C4-2B (cell line): ENCODE results near the gene AKAP12.
"Not testable (repeated sequence)": the region's sequence is repeated elsewhere in the genome, so short reads cannot be mapped to it uniquely, and the experiment has no call there.

Experiments used
- H3K27ac ChIP-seq: fragments of 450-650 bp; 2 replicates; pipeline ENCODE4 v1.5.1; 2017
- ZFX ChIP-seq: fragments of 450-650 bp; IDR thresholded peaks from 2 replicates; pipeline ENCODE4 v1.6.1; 2017
- TF ChIP-seq, protein P1 (sequence below): fragments of 450-650 bp; conservative IDR thresholded peaks from 2 replicates; pipeline ENCODE4 v1.5.1; 2017; ENCODE audit warnings: mild to moderate bottlenecking

Gene AKAP12

DNA sequence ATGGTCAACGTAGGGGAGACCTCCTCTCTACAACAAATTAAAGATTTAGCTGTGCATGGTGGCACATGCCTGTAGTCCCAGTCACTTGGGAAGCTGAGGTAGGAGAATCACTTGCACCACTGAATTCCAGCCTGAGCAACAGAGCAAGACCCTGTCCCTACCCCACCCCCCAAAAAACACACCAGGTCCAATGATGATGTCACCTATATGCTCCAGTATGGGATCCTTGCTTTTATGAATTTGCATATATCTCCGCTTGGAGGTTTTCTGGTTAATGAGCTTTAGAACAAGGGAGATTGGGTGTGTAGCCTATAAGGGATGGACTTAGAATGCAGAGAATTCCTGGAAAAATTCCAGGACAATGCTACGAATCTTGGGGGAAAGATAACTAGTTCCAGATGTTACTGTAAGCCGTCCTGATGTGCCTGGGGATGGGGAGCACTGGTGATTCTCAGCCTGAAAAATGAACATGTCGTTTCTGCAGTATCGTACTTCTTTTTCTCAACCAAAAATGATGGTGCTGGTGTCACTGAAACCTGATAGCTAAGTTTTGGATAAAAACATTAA lies 90.4 kb downstream of the AKAP12 start:
- no peak for TF ChIP-seq ZFX
- TF ChIP-seq, protein P1, sequence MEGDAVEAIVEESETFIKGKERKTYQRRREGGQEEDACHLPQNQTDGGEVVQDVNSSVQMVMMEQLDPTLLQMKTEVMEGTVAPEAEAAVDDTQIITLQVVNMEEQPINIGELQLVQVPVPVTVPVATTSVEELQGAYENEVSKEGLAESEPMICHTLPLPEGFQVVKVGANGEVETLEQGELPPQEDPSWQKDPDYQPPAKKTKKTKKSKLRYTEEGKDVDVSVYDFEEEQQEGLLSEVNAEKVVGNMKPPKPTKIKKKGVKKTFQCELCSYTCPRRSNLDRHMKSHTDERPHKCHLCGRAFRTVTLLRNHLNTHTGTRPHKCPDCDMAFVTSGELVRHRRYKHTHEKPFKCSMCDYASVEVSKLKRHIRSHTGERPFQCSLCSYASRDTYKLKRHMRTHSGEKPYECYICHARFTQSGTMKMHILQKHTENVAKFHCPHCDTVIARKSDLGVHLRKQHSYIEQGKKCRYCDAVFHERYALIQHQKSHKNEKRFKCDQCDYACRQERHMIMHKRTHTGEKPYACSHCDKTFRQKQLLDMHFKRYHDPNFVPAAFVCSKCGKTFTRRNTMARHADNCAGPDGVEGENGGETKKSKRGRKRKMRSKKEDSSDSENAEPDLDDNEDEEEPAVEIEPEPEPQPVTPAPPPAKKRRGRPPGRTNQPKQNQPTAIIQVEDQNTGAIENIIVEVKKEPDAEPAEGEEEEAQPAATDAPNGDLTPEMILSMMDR = no peak
- H3K27ac ChIP-seq = no peak overlapping the region

DNA sequence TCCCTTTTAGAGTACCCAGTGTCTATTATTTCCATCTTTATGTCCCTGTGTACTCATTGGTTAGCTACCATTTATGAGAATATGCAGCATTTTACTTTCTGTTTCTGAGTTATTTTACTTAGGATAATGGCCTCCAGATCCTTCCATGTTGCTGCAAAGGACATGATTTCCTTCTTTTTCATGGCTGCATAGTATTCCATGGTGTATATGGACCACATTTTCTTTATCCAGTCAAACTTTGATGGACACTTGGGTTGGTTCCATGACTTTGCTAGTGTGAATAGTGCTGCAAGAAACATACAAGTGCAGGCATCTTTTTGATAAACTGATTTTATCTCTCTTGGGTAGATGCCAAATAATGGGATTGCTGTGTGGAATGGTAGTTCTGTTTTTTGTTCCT lies 96.2 kb downstream of the AKAP12 start:
- TF ChIP-seq, protein P1 = no peak
- no peak for TF ChIP-seq ZFX
- no peak overlapping the region for H3K27ac ChIP-seq

DNA sequence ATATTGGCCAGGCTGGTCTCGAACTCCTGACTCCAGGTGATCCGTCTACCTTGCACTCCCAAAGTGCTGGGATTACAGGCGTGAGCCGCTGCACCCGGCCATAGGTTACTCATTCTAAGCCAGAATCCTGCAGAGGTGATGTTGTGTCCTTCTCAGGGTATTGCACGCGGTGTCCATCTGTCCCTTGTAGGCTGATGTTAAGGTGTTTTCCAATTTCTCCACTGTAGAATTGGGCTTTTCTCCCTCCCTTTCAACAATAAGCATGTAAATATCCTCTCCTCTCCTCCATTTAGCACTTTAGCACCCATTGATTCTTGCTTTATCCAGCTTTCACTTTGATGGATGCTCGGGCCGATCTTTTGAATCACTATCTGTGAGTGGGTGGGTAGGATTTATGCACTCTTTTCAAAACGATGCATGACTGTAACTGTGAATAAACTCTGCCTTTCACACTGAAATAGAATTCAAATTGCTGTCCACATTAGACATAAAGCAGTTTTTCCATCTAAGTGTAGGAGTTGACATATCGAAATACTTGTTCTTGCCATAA lies 99.0 kb downstream of the AKAP12 start:
- TF ChIP-seq ZFX = no peak
- TF ChIP-seq, protein P1 = no peak
- no peak overlapping the region for H3K27ac ChIP-seq

DNA sequence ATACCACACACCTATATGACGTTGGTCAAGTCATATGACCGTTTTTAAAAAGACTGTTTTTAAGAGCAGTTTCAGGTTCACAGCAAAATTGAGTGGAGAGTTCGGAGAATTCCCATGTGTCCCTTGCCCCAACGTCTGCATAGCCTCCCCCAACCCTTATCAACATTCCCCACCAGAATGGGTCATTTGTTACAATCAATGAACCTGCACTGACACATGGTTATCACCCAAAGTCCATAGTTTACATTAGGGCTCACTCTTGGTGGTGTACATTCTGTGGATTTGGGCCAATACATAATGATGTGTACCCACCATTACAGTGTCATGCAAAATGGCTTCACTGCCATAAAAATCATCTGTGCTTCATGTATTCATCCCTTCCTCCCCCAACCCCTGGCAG lies 99.6 kb downstream of the AKAP12 start:
- TF ChIP-seq, protein P1 = no peak
- no peak for TF ChIP-seq ZFX

DNA sequence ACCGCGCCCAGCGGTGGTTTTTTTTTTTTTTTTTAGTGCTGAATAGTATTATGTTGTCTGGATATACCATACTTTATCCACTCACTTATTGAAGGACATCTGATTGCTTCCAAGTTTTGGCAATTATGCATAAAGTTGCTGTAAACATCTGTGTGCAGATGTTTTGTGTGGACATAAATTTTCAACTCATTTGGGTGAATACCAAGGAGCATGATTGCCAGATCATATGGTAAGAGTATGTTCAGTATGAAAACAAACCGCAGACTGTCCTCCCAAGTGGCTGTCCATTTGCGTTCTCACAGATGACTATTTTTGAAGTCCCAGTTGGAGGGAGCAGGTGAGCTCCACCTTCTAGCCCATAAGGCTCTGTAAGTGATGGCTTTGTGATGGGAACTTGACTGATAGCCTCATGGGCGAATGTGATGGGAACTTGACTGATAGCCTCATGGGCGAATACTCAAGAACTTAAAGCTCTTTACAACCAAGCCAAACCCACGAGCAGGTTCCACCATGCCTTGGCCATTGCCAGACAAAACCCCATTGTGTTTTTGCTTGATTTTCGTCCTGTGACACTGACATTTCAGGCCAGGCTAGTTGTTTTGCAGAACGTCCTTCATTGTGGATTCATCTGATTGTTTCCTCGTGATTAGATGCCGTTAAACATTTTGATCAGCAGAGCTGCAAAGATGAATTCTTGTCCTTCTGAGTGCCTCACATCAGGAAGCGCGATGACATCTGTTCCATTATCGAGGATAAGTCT lies 100.6 kb downstream of the AKAP12 start:
- no peak overlapping the region for H3K27ac ChIP-seq
- TF ChIP-seq, protein P1 = no peak
- TF ChIP-seq ZFX = no peak

More for the DNA sequence above, 99.6 kb downstream of the AKAP12 start:
- H3K27ac ChIP-seq = no peak overlapping the region

DNA sequence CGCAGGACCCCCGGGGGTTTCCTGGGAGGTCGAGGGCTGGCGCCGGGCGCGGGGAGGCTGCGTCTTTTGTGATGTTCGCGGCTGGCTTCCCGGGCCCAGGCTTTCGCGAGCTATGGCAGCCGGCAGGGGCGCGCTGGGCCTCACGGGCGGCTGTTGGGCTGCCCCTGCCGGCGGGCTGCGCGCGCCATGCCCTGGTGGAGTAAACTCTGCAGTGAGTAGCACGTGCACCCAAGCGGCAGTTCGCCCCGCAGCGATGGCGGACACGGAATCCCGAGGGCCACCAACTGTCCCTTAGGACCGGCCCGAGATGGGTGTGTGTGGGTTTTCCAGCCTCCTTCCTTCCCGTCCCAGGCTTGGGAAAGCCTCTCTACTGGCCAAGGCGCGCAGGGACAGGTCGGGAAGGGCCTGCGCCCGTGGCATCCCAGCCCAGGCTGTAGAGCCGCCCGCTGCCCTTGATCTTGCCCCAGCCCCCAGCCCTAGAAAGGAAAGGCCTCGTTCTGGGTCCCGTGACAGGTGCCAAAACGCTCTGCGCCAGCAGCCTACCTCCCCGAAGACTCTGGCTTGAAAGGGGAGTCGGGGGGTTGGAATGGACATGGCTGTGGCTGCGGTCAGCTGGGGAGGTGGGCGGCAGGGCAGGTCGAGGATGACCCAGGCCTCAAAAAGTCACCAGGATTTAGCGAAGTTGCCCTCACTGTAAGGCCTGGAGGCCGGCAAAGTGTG lies 101.9 kb downstream of the AKAP12 start:
- H3K27ac ChIP-seq = no peak overlapping the region
- TF ChIP-seq ZFX = no peak
- TF ChIP-seq, protein P1 = no peak

DNA sequence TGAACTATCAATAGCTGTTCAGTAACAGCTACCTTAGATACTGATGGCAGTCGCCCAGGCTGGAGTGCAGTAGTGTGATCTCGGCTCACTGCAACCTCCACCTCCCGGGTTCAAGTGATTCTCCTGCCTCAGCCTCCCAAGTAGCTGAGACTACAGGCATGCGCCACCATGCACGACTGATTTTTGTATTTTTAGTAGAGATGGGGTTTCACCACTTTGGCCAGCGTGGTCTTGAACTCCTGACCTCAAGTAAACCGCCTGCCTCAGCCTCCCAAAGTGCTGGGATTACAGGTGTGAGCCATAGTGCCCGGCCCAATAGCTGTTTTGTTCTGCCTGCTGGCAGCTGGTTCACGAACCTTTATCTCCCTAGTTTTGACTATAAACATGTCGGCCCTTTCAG lies 103.0 kb downstream of the AKAP12 start:
- H3K27ac ChIP-seq = not testable (repeated sequence)
